GM18517 (cell line): Measurements from ENCODE around the gene AQP2.

Source experiments
- ATAC-seq: cut with Tn5 transposase; IDR thresholded peaks from one replicate; pipeline ENCODE4 v1.9.1; 2021; ENCODE audit warnings: mild to moderate bottlenecking, moderate library complexity; ENCODE audit not compliant: unreplicated experiment

AQP2 gene

DNA sequence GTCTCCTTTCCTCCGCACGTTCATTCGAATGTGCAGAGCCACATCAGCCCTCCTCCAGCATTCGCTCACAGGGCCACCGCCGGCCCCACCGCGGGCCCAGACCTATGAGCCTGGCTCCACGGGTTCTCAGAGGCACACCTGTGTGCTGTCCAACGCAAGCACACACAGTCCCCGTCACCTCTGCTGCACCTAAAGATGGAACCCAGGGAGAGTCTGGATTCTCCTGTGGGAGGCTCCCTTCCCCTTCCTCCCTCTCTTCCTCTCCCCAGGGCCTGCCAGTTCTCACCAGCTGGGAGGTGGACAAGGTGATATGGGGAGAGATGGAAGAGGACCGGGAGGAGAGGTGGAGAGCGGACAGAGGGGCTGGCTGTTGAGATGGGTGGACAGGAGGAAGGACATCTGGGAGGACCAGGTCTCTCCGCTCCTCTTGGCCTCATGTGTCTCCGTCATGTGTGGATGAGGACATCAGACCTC is 17.3 kb downstream of the AQP2 start:
- no peak for ATAC-seq

DNA sequence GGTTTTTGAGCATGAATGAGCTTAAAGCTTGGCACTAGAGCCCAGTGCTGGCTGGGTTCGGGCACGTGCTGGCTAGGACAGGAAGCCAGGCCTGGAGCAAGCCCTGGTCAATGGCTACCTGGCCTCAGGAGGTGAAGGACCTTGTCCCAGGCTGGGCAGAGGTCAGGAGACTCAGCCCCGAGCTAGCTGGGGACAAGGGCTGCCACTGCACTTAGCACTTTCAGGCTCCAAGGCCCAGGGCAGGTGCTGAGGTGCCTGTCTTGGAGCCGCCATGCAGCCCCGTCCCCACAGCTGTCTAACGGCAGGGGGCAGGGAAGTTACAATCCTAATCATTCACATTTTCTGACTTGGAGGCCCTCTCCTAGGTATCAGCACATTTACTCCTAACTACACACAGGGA is 17.9 kb downstream of the AQP2 start:
- ATAC-seq, result no peak

DNA sequence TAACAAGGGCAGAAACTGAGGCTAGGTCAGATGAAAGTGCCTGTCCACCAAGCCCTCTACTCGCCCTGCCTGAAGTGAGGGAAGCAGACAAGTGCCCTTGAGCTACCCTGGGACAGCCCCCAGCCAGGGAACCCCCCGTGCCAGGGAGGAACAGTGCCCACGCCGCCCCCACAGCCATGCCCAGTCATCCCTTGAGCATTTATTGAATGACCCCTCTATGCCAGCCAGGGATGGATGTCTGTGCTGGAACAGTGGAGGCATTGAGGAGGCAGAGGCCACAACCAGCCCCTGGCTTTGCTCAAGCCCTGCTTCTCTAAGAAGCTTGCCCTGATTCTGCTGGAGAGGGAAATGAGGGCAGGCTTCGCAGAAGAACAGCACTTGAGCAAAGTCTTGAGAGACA is 18.5 kb downstream of the AQP2 start:
- ATAC-seq, result no peak

DNA sequence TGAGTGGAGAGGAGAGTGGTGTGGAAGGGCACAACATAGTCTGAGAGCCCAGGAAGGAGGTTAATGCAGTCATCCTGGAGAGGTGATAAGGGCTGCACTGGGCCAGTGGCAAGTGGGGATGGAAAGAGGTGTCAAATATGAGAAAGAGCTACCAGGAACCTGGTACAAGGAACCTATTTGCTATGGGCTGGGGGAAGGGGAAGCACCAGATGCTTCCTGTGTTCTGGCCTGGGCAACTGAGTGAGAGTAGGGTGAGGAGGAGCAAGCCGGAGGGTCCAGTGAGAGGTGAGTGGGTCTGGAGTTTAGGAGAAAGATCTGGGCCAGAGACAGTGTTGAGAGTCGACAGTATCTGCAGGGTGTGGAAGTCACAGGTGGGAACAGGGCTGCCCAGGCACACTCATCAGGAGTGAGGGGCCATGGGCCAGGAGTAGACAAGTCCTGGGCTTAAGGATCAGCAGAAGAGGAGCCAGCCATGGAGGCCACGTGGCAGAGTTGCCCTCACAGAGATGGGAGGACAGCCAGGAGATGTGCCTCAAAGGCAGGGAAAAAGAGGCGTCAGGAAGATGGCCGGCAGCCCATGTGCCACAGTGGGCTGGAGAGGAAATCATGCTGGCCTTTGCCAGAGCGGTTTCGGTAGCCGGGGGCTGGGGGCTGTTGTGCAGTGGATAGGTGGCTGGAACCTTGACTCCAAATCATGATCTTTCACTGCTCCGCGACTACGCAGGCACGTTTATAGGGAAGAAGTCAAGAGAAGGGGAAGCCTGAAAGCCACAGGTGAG is 19.3 kb downstream of the AQP2 start:
- ATAC-seq, result no peak

DNA sequence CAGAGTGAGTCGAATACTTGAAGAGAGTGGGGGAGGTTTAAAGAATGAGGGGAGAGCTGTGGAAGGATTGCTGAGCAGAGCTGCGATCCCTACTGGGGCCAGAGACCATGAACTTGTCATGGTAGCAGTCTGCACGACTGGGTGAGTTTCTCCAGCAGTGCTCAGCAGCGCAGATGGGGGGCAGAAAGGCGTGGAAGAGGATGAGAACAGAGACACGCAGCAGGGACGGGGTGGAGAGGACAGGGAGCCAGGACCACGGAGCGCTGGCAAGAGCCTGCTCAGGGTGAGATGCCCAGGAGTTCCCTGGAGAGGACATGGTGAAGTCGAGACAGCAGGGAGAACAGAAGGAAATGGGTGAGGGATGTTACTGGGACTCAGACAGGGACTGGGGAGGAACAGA is 20.1 kb downstream of the AQP2 start:
- ATAC-seq, result no peak

DNA sequence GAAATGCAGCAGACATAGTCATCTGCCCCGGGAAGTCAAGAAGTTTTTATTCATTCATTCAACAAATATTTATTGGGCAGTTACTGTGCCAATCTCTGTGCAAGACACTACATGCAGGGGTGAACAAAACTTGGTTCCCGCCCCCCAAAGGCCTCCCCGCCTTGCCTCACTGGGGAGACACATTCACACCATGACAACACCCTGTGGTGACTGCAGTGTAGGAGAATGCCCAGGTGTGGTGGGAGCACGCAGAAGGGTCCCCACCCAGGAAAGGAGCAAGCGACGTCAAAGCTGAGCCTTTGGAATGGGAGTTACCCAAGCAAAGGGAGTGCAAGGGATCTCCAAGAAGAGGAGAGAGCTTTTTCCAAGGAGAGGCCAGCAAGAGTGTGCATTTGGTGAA is 20.6 kb downstream of the AQP2 start:
- ATAC-seq, result no peak

DNA sequence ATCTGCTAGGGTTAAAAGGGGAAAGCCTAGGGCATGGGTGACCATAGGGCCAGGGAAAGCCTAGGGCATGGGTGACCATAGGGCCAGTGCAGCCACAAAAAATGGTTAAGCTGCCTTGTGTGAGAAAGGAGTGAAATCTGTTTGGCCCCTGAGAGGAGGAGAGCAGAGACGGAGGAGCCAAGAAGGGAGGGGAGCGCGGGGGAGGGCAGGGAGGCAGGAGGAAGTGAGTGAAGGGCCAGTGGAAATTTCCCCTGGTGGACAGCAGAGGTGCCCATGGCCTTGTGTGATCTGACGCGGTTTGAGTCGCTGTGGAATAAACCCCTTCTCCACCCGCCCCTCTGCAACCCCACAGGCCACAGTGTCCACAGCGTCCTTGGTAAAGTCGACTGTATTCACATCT is 21.6 kb downstream of the AQP2 start:
- ATAC-seq, result no peak

DNA sequence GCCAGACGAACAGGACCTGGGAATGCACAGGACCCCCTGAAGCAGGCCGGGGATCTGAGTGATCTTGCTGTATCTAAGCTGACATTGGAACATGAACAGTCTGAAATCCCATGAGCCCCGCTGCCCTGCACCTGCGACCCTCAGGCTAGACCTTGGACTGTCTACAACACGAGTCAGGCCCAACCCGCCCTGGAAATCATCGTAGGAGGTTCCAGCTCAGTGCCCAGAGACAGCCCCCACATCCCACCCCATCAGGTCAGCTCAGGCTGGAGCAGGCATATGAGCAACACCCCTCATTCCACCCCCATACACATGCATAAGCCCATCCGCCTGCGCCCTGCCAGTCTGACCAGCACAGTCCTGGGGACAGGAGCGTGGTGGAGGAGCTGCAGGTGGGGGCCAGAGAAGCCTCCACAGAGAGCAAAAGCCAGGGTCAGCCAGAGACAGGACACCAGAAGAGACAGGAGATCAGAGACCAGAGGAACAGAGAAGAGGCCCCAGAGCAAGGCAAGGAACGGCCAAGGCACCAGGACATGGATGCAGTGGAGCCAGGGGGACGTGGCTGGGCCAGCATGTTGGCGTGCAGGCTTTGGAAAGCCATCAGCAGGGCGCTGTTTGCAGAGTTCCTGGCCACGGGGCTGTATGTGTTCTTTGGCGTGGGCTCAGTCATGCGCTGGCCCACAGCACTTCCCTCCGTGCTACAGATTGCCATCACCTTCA is 22.3 kb downstream of the AQP2 start, which contains the start of gene AQP6:
Gene AQP6, plus strand, starts transcription at position 307 of the 720 bp plus-strand sequence. Its CDS starts 227 bp downstream, at position 534.
- ATAC-seq, result no peak

DNA sequence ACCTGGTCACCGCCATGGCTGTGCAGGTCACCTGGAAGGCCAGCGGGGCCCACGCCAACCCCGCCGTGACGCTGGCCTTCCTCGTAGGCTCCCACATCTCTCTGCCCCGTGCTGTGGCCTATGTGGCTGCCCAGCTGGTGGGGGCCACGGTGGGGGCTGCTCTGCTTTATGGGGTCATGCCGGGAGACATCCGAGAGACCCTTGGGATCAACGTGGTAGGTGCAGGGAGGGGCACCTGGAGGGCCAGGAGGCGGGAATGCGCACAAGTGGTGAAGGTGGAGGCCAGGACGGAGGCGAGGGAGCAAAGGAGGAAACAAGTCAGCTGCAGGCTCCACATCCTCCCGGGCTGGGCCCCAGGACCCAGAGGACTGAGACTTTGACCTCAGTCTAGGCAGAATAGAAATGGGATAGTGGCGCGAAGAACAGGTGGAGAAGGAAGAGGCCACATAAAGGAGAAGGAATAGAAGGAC is 22.9 kb downstream of the AQP2 start:
- ATAC-seq, result no peak

DNA sequence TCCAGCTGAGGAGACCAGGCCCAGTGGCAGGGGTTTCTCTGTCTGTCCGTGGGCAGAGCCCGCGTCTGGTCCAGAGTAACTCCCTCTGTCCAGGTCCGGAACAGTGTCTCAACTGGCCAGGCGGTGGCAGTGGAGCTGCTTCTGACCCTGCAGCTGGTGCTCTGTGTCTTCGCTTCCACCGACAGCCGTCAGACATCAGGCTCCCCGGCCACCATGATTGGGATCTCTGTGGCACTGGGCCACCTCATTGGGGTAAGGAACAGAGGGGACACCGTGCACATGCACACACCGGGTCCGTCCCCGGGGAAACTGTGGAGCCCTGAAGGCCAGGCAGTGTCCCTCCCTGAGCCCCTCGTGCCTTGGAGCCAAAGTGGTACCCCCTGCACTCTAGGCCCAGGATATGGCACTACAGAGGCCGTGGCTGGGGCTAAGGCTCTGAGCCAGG is 23.7 kb downstream of the AQP2 start:
- ATAC-seq, result no peak

DNA sequence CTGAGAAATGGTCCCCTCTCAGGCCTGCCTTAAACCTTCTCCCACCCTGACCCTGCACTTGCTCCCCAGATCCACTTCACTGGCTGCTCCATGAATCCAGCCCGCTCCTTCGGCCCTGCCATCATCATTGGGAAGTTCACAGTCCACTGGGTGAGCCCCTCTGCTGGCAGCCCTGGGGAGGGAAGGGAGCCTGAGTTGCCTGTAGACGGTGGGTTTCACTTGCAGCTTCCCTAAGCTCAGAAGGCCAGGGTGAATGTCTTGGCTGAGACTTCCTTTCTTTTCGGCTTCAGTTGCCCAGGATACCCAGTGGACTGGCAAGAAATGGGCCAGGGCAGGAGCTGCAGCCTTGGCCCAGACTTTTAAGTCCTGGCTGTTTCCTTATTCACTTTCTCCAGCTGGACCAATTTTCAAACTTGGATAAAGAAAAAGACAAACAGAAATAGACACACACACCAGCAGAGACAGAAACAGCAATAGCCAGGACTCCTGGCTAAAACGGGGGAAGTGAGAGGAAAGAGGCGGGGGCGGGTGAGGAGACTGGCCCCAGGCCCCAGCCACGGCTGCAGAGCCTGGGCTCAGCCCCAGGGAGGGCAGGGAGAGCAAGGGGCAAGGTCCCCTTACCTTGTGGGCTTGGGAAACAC is 24.3 kb downstream of the AQP2 start:
- no peak for ATAC-seq

DNA sequence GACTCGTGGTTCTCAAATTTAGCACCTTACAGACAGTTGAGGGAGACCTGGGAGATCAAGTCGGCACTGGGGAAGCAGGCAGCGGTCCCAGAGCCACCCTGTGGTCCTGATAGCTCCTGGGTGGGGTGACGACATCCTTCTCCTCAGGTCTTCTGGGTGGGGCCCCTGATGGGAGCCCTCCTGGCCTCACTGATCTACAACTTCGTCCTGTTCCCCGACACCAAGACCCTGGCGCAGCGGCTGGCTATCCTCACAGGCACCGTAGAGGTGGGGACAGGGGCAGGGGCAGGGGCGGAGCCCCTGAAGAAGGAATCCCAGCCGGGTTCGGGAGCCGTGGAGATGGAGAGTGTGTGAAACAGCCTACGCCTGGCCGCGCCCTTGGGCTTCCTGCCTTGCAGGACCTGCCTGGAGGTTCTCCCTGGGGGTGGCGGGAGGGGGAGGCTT is 24.8 kb downstream of the AQP2 start:
- no peak for ATAC-seq

DNA sequence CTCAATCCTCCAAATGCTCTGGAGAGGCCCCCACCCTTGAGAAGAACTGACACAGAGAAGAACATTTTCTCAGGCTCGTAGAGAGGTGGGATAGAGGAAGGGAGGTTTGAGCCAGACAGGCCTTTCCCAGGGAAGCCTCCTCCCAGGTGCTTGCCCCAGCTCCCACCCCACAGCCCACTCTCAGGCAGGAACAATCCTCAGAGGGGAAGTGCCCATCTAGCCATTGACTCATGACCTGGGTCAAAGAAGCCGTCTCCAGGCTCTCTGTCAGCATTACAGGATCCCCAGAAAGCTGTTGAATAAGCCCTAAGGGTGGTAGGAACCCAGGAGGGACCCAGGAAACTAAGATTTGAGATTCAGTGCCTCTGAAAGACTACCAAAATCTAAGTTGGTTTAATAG is 26.0 kb downstream of the AQP2 start:
- no peak for ATAC-seq

DNA sequence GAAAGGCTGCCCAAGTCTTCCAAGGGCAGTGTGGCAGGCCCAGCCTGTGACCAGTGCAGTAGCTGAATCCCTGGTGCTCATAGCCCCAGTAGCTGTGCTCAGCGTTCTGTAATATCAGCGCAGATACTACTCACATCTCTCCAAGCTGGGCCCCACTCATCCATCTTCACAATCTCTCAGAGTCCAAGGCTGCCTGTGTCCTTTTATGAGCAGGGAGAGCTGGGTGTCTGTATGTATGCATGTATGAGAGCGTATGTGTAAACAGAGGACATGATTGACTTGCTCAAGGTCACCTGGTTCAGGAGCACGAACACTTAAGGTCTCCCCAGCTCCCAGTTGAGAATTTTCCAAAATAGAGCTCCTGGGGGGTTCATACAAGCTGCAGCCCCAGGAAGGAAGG is 27.6 kb downstream of the AQP2 start:
- no peak for ATAC-seq

DNA sequence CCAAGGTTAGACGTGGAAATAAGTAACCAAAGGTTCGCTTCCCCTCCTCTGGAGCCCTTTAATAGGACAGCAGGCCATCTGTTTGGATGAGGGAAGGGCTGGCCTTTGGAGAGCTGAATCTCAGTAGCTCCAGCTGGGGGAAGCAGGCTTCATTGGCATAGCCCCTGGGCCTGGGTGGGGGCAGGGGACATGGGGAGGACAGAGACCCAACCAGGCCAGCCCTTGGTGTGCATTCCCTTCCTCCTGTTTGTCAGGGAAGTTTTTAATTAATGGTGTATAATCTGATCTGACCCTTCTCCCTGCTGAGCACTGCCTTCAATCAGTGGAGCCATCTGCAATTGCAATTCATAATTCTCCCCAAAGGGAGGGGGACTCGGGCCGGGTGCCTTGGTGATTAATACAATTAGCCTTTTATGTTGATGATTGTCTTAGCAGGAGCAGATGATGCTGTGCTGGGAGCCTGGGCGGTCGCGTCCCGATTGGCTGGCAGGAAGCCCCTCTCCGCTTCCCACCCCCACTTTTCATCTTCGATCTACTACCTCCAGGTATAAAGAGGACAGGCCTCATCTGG is 28.6 kb downstream of the AQP2 start:
- no peak for ATAC-seq

DNA sequence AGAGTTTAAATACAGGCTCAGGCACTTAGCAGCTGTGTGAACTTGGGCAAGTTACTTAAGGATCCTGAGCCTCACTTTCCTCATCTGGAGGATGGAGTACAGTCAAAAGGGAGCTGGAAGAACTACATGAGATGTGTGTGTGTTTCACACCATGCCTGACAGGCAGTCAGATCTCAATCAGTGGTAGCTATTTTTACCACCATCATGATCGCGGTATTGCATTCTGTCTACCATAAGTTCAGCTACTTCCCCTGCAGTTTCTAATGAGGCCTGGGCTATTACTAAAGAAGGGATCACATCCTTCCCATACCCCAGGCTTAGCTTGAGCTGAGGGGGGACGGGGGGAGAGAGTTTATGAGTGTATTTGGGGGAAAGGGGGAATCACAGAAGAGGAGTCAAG is 29.3 kb downstream of the AQP2 start:
- ATAC-seq, result no peak

DNA sequence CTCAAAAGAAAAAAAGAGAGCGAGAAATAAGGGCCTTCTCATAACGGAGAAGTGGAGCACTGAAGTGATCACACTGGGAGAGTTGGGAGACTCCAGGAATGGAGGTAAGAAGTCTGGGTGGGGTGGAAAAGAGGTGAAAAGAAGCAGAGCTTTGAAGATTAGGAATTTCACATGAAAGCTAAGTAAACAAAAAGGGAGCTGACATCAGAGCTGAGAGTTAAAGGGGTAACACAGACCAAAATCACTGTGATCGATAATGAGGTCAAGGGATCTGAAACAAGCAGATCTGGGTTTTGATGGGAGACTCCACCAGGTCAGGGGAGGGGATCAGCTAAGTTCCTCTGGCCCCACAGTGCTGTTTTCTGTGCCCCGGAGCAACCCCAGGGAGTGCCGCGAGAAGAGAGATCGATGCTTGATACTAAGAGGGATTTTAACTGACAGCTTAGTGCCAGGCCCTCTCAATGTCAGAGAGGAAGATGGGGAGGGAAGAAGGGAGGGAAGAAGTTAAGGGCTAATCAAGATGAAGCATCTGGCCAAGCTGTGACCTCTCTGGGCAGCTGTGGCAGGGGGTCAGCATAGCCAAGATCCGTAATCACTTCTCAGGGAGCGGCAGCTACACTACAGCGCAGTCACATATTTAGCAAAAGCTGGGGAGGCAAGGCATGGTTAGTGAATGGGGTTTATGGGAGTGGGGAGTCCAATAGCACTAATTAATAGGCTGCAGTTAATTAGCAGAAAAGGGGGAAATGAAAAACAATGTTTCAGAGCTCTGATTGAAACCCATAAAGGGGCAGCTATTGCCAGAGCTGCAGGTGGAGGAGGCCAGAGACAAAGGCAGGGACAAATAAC is 30.2 kb downstream of the AQP2 start:
- no peak for ATAC-seq

DNA sequence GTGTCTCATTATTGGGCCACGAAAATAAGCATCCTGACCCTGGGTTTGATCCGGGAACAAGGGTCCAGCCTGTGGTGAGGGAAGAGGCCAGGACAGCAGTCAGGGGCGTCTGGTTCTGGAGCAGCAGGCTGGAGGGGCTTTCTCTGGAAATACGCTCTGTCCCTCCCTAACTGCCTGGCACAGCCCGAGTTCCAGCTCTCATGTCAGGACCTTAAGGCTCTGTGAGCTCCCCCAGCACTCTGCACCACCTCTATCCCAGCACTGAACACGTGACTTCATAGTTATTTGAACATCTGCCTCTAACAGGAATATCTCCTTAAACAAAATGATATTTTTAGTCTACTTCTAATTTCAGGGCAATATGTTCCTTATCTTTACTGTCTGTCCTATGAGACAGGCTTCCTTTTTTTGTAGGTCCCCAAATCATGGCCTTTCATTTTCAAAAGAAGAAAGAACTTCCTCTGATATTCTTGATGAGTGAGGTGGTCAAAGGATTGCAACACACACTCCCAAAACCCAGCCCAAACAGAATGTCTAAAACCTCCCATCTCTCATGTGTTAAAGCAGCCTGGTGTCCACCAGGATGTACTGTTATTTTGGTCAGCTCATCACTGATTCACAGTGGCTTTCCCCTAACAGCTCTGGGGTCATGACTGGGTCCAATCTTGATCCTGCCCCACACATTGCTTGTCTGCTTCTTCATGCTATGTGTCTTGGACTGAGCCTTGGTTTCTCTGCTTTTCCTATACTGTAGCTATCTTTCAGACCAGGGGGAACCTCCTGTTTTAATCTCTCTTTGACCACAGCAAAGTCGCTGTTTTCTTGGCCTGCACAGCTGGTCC is 31.9 kb downstream of the AQP2 start:
- ATAC-seq, result no peak

DNA sequence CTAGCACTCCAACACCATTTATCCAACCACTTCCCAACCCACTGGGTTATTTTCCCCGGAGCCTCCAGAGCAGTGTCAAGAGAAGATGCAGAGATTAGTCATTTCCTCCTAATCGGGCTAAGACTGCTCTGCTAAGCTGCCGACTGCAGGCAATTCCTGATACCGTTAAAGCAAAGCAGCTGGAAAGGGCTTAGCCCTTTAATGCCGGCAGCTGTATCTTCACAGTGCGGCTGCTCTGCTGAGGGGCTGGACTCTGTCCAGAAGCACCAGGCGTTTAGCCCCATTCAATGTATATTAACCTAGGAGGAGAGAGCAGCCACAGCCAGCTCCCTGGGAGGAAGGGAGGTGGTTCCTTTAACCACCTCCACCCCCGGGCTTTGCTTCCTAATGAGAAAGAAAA is 33.4 kb downstream of the AQP2 start:
- ATAC-seq, result no peak
